NCI-H460 (cell line): ENCODE data around the gene CACNA1C. TPM values are rescaled to one million over a fixed set of nuclear protein-coding genes. Genes with fewer than 3 reads are reported as not detected.
"Not testable (repeated sequence)": the region's sequence is repeated elsewhere in the genome, so short reads cannot be mapped to it uniquely, and the experiment has no call there.

Experiments
- DNase-seq: peaks from one replicate; pipeline ENCODE4 v3.0.0-alpha.2; 2016; ENCODE audit warnings: low read depth; ENCODE audit errors: extremely low read depth
- total RNA-seq: library from RNA; depleted of rRNA; stranded (reverse); fragments of >200 nt; shearing (Covaris generic); gene quantifications from 2 replicates; pipeline ENCODE4 v1.2.3, GENCODE V29; 2014

The CACNA1C gene
- total RNA-seq, 1 experiment from 2014 or later = 0.37 TPM

GRCh38 chr12:2486796-2487195, 434.0 kb downstream of the CACNA1C start:
- DNase-seq = no peak

GRCh38 chr12:2487278-2487677, 434.5 kb downstream of the CACNA1C start:
- DNase-seq = no peak

- DNase-seq = no peak
These were observed 435.3 kb downstream of the CACNA1C start for GRCh38 chr12:2488131-2488530.

GRCh38 chr12:2488596-2488995, 435.8 kb downstream of the CACNA1C start:
- no peak for DNase-seq

GRCh38 chr12:2489275-2489674, 436.5 kb downstream of the CACNA1C start:
- no peak for DNase-seq

- no peak for DNase-seq
These were observed 438.0 kb downstream of the CACNA1C start for GRCh38 chr12:2490831-2491230.

GRCh38 chr12:2491349-2491748, 438.6 kb downstream of the CACNA1C start:
- not testable (repeated sequence) for DNase-seq

- DNase-seq = no peak
These were observed 439.4 kb downstream of the CACNA1C start for GRCh38 chr12:2492236-2492635.

- no peak for DNase-seq
These were observed 440.3 kb downstream of the CACNA1C start for GRCh38 chr12:2493086-2493485.

- DNase-seq = no peak
These were observed 441.9 kb downstream of the CACNA1C start for GRCh38 chr12:2494486-2495192.

GRCh38 chr12:2495417-2496112, 442.8 kb downstream of the CACNA1C start:
- DNase-seq = no peak

GRCh38 chr12:2498964-2499500, 446.2 kb downstream of the CACNA1C start:
- no peak for DNase-seq

GRCh38 chr12:2501464-2502191, 448.8 kb downstream of the CACNA1C start:
- DNase-seq = no peak

- DNase-seq = no peak
These were observed 450.2 kb downstream of the CACNA1C start for GRCh38 chr12:2503036-2503435.

GRCh38 chr12:2503762-2504161, 451.0 kb downstream of the CACNA1C start:
- DNase-seq = no peak

- no peak for DNase-seq
These were observed 451.8 kb downstream of the CACNA1C start for GRCh38 chr12:2504577-2504976.

- no peak for DNase-seq
These were observed 455.0 kb downstream of the CACNA1C start for GRCh38 chr12:2507814-2508213.

GRCh38 chr12:2509137-2509536, 456.4 kb downstream of the CACNA1C start:
- no peak for DNase-seq

- no peak for DNase-seq
These were observed 457.3 kb downstream of the CACNA1C start for GRCh38 chr12:2510045-2510444.

- no peak for DNase-seq
These were observed 460.6 kb downstream of the CACNA1C start for GRCh38 chr12:2513141-2514037.

- no peak for DNase-seq
These were observed 461.2 kb downstream of the CACNA1C start for GRCh38 chr12:2514038-2514340.
